GM23338 (cell line): Measurements from ENCODE around the gene PCP4L1. TPM values are rescaled to one million over a fixed set of nuclear protein-coding genes. Genes with fewer than 3 reads are reported as not detected.
A peak's percentile ranks its signal among the peaks of the same experiment; 100 is the strongest.

Experiments used
- ATAC-seq: fragments of 200-7000 bp; cut with Tn5 transposase; 3 replicates; pipeline ENCODE4 v1.9.1; 2020
- DNase-seq: peaks from one replicate; pipeline ENCODE4 v3.0.0-alpha.2; 2015; ENCODE audit warnings: low spot score
- H2AFZ ChIP-seq: fragments of 200-600 bp; sonication (generic); 2 replicates; pipeline ENCODE4 v1.8.0; 2016; ENCODE audit warnings: antibody characterized with exemption, mild to moderate bottlenecking, moderate library complexity
- H3F3A ChIP-seq: fragments of 200-600 bp; sonication (generic); replicated peaks from 2 replicates; pipeline ENCODE4 v1.8.0; 2017; ENCODE audit warnings: antibody characterized with exemption, mixed run types, low read depth
- H3K27ac ChIP-seq: fragments of 200-600 bp; sonication (generic); 2 replicates; pipeline ENCODE4 v1.6.1; 2016; ENCODE audit warnings: low read depth
- H3K27me3 ChIP-seq: fragments of 200-600 bp; sonication (generic); 2 replicates; pipeline ENCODE4 v1.8.0; 2016; ENCODE audit warnings: mild to moderate bottlenecking, mixed run types, moderate library complexity; ENCODE audit not compliant: insufficient read depth
- H3K36me3 ChIP-seq: fragments of 200-600 bp; sonication (generic); 2 replicates; pipeline ENCODE4 v1.8.0; 2016; ENCODE audit warnings: mild to moderate bottlenecking; ENCODE audit not compliant: insufficient read depth
- H3K4me1 ChIP-seq: fragments of 200-600 bp; sonication (generic); 2 replicates; pipeline ENCODE4 v1.8.0; 2016; ENCODE audit warnings: mild to moderate bottlenecking, moderate library complexity; ENCODE audit not compliant: insufficient read depth
- H3K4me2 ChIP-seq: fragments of 200-600 bp; sonication (generic); 2 replicates; pipeline ENCODE4 v1.7.1; 2017; ENCODE audit warnings: mixed run types
- H3K4me3 ChIP-seq: fragments of 200-600 bp; sonication (generic); 2 replicates; pipeline ENCODE4 v1.6.1; 2016; ENCODE audit warnings: mixed run types
- H3K79me2 ChIP-seq: fragments of 200-600 bp; sonication (generic); replicated peaks from 2 replicates; pipeline ENCODE4 v1.8.0; 2017; ENCODE audit warnings: mild to moderate bottlenecking; ENCODE audit not compliant: insufficient read depth
- H3K9me2 ChIP-seq: fragments of 200-600 bp; sonication (generic); 2 replicates; pipeline ENCODE4 v1.8.0; 2017; ENCODE audit not compliant: insufficient read depth
- H4K20me1 ChIP-seq: fragments of 200-600 bp; sonication (generic); replicated peaks from 2 replicates; pipeline ENCODE4 v1.8.0; 2017; ENCODE audit warnings: mild to moderate bottlenecking; ENCODE audit not compliant: insufficient read depth
- H3K27ac Mint-ChIP-seq: 2 replicates; pipeline ENCODE4 v1.8.0; 2020; ENCODE audit warnings: inconsistent platforms, mild to moderate bottlenecking, moderate library complexity, mixed read lengths
- H3K27me3 Mint-ChIP-seq: 3 replicates; pipeline ENCODE4 v1.8.0; 2022; ENCODE audit warnings: low read depth, mild to moderate bottlenecking, moderate library complexity, mixed read lengths, inconsistent platforms; ENCODE audit not compliant: insufficient read depth, poor library complexity
- H3K36me3 Mint-ChIP-seq: 3 replicates; pipeline ENCODE4 v1.8.0; 2021; ENCODE audit warnings: low read depth, mild to moderate bottlenecking, inconsistent platforms, moderate library complexity, mixed read lengths
- H3K4me1 Mint-ChIP-seq: 3 replicates; pipeline ENCODE4 v1.8.0; 2020; ENCODE audit warnings: mild to moderate bottlenecking, inconsistent platforms, mixed read lengths
- H3K4me3 Mint-ChIP-seq: 3 replicates; pipeline ENCODE4 v1.8.0; 2021; ENCODE audit warnings: moderate library complexity, mild to moderate bottlenecking, inconsistent platforms, mixed read lengths
- H3K9me3 Mint-ChIP-seq: 3 replicates; pipeline ENCODE4 v1.8.0; 2020; ENCODE audit warnings: moderate library complexity, mild to moderate bottlenecking, inconsistent platforms, mixed read lengths
- CREB1 ChIP-seq: fragments of 250-450 bp; sonication (Bioruptor Pico); IDR thresholded peaks from 2 replicates; pipeline ENCODE4 v1.5.0; 2020; ENCODE audit warnings: low read depth, mild to moderate bottlenecking, moderate library complexity
- CTCF ChIP-seq, 2 experiments: fragments of 200-600 bp in 1 of 2; sonication (generic) in 1 of 2; conservative IDR thresholded peaks; 2 replicates each; pipeline versions ENCODE4 v1.5.1 to v1.6.1; 2016 to 2017; ENCODE audit warnings: antibody characterized with exemption in 2 of 2, low read depth in 2 of 2, mild to moderate bottlenecking in 2 of 2, moderate library complexity in 1 of 2
- ETS1 ChIP-seq: IDR thresholded peaks from 2 replicates; pipeline ENCODE4 v1.6.1; 2016; ENCODE audit warnings: antibody characterized with exemption
- EZH2 ChIP-seq: fragments of 200-600 bp; sonication (generic); IDR thresholded peaks from one replicate; pipeline ENCODE4 v1.8.0; 2017; ENCODE audit warnings: antibody characterized with exemption, mild to moderate bottlenecking, low read depth; ENCODE audit not compliant: unreplicated experiment
- EZH2phosphoT487 ChIP-seq: fragments of 200-600 bp; sonication (generic); IDR thresholded peaks from one replicate; pipeline ENCODE4 v1.8.1; 2018; ENCODE audit warnings: antibody characterized with exemption; ENCODE audit not compliant: unreplicated experiment
- JUNB ChIP-seq: IDR thresholded peaks from one replicate; pipeline ENCODE4 v1.6.1; 2016; ENCODE audit warnings: antibody characterized with exemption; ENCODE audit not compliant: unreplicated experiment
- NANOG ChIP-seq: IDR thresholded peaks from 2 replicates; pipeline ENCODE4 v1.6.1; 2016; ENCODE audit warnings: antibody characterized with exemption, borderline replicate concordance
- POLR2AphosphoS5 ChIP-seq: IDR thresholded peaks from 2 replicates; pipeline ENCODE4 v1.6.1; 2016; ENCODE audit warnings: antibody characterized with exemption, low read depth
- REST ChIP-seq: IDR thresholded peaks from one replicate; pipeline ENCODE4 v1.6.1; 2018; ENCODE audit warnings: antibody characterized with exemption; ENCODE audit not compliant: unreplicated experiment
- STAT1 ChIP-seq: IDR thresholded peaks from one replicate; pipeline ENCODE4 v1.6.1; 2016; ENCODE audit warnings: antibody characterized with exemption; ENCODE audit not compliant: unreplicated experiment
- ZNF114 ChIP-seq: fragments of 250-450 bp; sonication (Bioruptor Pico); IDR thresholded peaks from 2 replicates; pipeline ENCODE4 v1.5.0; 2020; ENCODE audit warnings: mild to moderate bottlenecking, moderate library complexity
- ZNF331 ChIP-seq: fragments of 250-450 bp; sonication (Bioruptor Pico); IDR thresholded peaks from 2 replicates; pipeline ENCODE4 v1.5.0; 2020; ENCODE audit warnings: low read depth, mild to moderate bottlenecking, moderate library complexity
- ZNF462 ChIP-seq: fragments of 250-450 bp; sonication (Bioruptor Pico); IDR thresholded peaks from 2 replicates; pipeline ENCODE4 v1.5.0; 2020; ENCODE audit warnings: mild to moderate bottlenecking, moderate library complexity
- polyA plus RNA-seq: library from polyadenylated mRNA; unstranded; fragments of >200 nt; fragmentation: Nextera tagmentation; extraction: Ambion mirVana; gene quantifications from 2 replicates; pipeline ENCODE4 v1.2.1, GENCODE V29; 2016
- total RNA-seq: library from RNA; depleted of rRNA; stranded (reverse); fragments of >200 nt; shearing (Covaris generic); gene quantifications from 2 replicates; pipeline ENCODE4 v1.2.3, GENCODE V29; 2014

Gene PCP4L1
- total and polyA plus RNA-seq, 2 experiments from 2014 or later: 1.4 to 1.7 TPM

GRCh38 chr1:161218301-161219077, 40.1 kb upstream of the PCP4L1 start:
- Histone ChIP-seq H3K27ac (no peak overlapping the region), H3K4me1 (peaks cover 22% of the 10 kb centered on the region), H3K27me3 (no peaks in the 10 kb centered on the region), H3F3A (peaks cover 10% of the 10 kb centered on the region; the same call in 1 of the 2 replicates), H2AFZ (peak overlapping the region; percentile 87), H3K79me2 (no peaks in the 10 kb centered on the region), H3K36me3 (peaks cover 11% of the 10 kb centered on the region), H3K4me2 (peak overlapping the region; percentile 51), H3K9me2 (no peaks in the 10 kb centered on the region), H3K4me3 (0 out of 2 replicates have a peak overlapping the region, but pooled peaks have one; percentile 13), H4K20me1 (no peaks in the 10 kb centered on the region)
- Mint-ChIP-seq H3K36me3 (peaks cover 17% of the 10 kb centered on the region), H3K4me3 (no peak overlapping the region; the same call in 2 of the 3 replicates), H3K27me3 (peaks cover 18% of the 10 kb centered on the region), H3K4me1 (peaks cover 29% of the 10 kb centered on the region), H3K9me3 (no peaks in the 10 kb centered on the region; the same call in 2 of the 3 replicates), H3K27ac (no peak overlapping the region)
- no peak for DNase-seq
- ATAC-seq: peak; percentile 33
- TF ChIP-seq NANOG: no peak
- TF ChIP-seq CREB1 (CRISPR knock-in tag): no peak
- TF ChIP-seq ZNF331: no peak
- TF ChIP-seq JUNB: no peak
- TF ChIP-seq ZNF114 (CRISPR knock-in tag): no peak
- no peak for TF ChIP-seq CTCF (conservative IDR thresholded peaks at IDR 0.05; ENCODE audit: low read depth in 2 of 2)
- no peak for TF ChIP-seq EZH2
- TF ChIP-seq STAT1: no peak
- no peak for TF ChIP-seq EZH2phosphoT487
- no peak for TF ChIP-seq ETS1
- TF ChIP-seq REST: no peak
- TF ChIP-seq POLR2AphosphoS5: no peak
- TF ChIP-seq ZNF462 (CRISPR knock-in tag): no peak
